Measurements from ENCODE around the gene MAGOH. TPM values are rescaled to one million over a fixed set of nuclear protein-coding genes. Genes with fewer than 3 reads are reported as not detected.

MAGOH gene
- total and polyA plus RNA-seq, 10 of the 15 experiments (the other 5 are each of a cell fraction or from before 2014, with no cell fraction given): 62.6 to 261 (median 89.8) TPM

DNA sequence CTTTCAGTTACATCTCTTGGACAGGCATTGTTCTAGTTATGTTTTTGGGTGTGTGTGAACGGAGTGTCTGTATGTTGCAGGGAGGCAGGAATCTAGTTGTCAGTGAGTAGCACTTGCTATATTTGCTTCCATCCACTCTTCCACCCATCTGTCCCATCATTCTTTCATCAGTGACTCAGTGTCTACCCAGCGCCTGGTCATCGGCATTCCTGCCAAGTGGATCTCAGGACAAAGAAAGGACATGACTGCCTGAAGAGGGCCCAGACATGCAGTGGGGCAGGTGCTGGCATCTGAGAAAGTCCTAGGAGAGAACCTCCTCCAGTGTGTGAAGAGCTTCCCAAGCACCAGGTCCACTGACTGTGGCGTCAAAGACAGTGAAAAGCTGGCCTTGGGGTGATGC is 27.3 kb upstream of the MAGOH start:
- H2AFZ ChIP-seq (ENCODE audit: control insufficient read depth, low read depth, low read length): no peak overlapping the region
- peaks cover 4% of the 10 kb centered on the region for H3K4me1 ChIP-seq (ENCODE audit: control insufficient read depth, insufficient read depth, low read length)
- DNase-seq (ENCODE audit: low read depth, low spot score): no peak
- no peak for TF ChIP-seq ZNF207 (IDR thresholded peaks at IDR 0.05; ENCODE audit: borderline replicate concordance)
- no peak for TF ChIP-seq LARP7 (IDR thresholded peaks at IDR 0.05)
- TF ChIP-seq, protein P1, sequence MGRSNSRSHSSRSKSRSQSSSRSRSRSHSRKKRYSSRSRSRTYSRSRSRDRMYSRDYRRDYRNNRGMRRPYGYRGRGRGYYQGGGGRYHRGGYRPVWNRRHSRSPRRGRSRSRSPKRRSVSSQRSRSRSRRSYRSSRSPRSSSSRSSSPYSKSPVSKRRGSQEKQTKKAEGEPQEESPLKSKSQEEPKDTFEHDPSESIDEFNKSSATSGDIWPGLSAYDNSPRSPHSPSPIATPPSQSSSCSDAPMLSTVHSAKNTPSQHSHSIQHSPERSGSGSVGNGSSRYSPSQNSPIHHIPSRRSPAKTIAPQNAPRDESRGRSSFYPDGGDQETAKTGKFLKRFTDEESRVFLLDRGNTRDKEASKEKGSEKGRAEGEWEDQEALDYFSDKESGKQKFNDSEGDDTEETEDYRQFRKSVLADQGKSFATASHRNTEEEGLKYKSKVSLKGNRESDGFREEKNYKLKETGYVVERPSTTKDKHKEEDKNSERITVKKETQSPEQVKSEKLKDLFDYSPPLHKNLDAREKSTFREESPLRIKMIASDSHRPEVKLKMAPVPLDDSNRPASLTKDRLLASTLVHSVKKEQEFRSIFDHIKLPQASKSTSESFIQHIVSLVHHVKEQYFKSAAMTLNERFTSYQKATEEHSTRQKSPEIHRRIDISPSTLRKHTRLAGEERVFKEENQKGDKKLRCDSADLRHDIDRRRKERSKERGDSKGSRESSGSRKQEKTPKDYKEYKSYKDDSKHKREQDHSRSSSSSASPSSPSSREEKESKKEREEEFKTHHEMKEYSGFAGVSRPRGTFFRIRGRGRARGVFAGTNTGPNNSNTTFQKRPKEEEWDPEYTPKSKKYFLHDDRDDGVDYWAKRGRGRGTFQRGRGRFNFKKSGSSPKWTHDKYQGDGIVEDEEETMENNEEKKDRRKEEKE (IDR thresholded peaks at IDR 0.05): no peak
- no peak for TF ChIP-seq ASH2L (IDR thresholded peaks at IDR 0.05; ENCODE audit: borderline replicate concordance, low read depth)
- TF ChIP-seq HCFC1 (IDR thresholded peaks at IDR 0.05; ENCODE audit: low read length): no peak
- H3K79me2 ChIP-seq (ENCODE audit: control insufficient read depth, insufficient read depth, low read length): no peaks in the 10 kb centered on the region
- H3K27ac ChIP-seq (ENCODE audit: control insufficient read depth, insufficient read depth): no peak overlapping the region
- WGBS (ENCODE audit: insufficient coverage, insufficient replicate concordance, low lambda C conversion rate, missing lambda C conversion rate): 95% methylated on average over 4 of the region's 4 CpGs
- BruUV-seq (replicated peaks): no TSS peak
- ChIA-PET SMC1A (ENCODE audit: uncharacterized antibody, unreplicated experiment) (interaction anchor here (1.0 to 1.1 kb wide), 2 partner anchors 128 to 131 kb away, joined by 3 read pairs; no protein-coding TSS in a partner anchor), CTCF (interaction anchor here (1.7 to 4.7 kb wide), 2 partner anchors 13 to 128 kb away, joined by 9 to 16 read pairs; no protein-coding TSS in a partner anchor), POLR2A (no interaction called here), RAD21 (ENCODE audit: unreplicated experiment) (no interaction called here)
- H3K4me3 ChIP-seq: no peak overlapping the region
- intact Hi-C loops (cut with micrococcal nuclease; ENCODE audit: unreplicated experiment) (no loop called here), in situ Hi-C loops (cut with MboI) (no loop called here)
- no peak overlapping the region for H3K4me2 ChIP-seq (ENCODE audit: control insufficient read depth, insufficient read depth)
- no peak for FAIRE-seq
- H3K36me3 ChIP-seq (ENCODE audit: control insufficient read depth in 2 of 2, insufficient read depth in 2 of 2, low read length in 1 of 2): peaks cover 24 to 30% of the 10 kb centered on the region in 2 experiments; a peak in 3 of 4 replicates
- no peak overlapping the region for H3K9ac ChIP-seq (ENCODE audit: control insufficient read depth, insufficient read depth, low read length)
- ATAC-seq: no peak
- no peaks in the 10 kb centered on the region for H3K9me3 ChIP-seq (replicated peaks; ENCODE audit: control insufficient read depth, insufficient read depth, low read length)
- H4K20me1 ChIP-seq (ENCODE audit: control insufficient read depth, insufficient read depth): no peaks in the 10 kb centered on the region
- H3K27me3 ChIP-seq (replicated peaks in 1 of 2; ENCODE audit: control insufficient read depth in 2 of 2, insufficient read depth in 2 of 2, low read length in 1 of 2): no peaks in the 10 kb centered on the region

DNA sequence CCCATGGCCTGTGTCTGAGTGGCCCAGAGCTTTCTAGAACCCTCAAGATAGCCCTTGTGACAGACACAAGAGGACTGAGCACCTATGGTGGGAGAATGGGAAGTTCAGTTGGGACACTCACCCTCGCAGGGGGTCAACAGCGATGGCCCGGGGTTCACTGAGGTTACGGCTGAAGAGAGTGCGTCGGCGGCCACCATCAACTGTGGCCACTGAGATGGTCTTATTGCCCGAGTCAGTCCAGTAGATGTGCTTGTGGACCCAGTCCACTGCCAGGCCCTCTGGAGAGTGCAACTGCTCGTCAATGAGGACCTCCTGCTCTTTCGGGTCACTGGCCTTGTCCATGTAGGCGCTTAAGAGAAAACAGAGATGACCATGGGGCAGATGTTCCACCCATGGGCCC is 25.7 kb upstream of the MAGOH start:
- in situ Hi-C loops (cut with MboI): no loop called here
- BruUV-seq (replicated peaks): no TSS peak
- Histone ChIP-seq H3K27me3 (replicated peaks in 1 of 2; ENCODE audit: control insufficient read depth in 2 of 2, insufficient read depth in 2 of 2, low read length in 1 of 2) (no peaks in the 10 kb centered on the region), H3K36me3 (ENCODE audit: control insufficient read depth in 2 of 2, insufficient read depth in 2 of 2, low read length in 1 of 2) (peaks cover 28 to 35% of the 10 kb centered on the region in 2 experiments), H3K27ac (ENCODE audit: control insufficient read depth, insufficient read depth) (no peak overlapping the region), H2AFZ (ENCODE audit: control insufficient read depth, low read depth, low read length) (no peak overlapping the region), H3K9me3 (replicated peaks; ENCODE audit: control insufficient read depth, insufficient read depth, low read length) (no peaks in the 10 kb centered on the region), H3K4me2 (ENCODE audit: control insufficient read depth, insufficient read depth) (no peak overlapping the region), H3K4me1 (ENCODE audit: control insufficient read depth, insufficient read depth, low read length) (peaks cover 10% of the 10 kb centered on the region), H3K9ac (ENCODE audit: control insufficient read depth, insufficient read depth, low read length) (no peak overlapping the region), H3K79me2 (ENCODE audit: control insufficient read depth, insufficient read depth, low read length) (no peaks in the 10 kb centered on the region), H4K20me1 (ENCODE audit: control insufficient read depth, insufficient read depth) (no peaks in the 10 kb centered on the region), H3K4me3 (no peak overlapping the region)
- intact Hi-C loops (cut with micrococcal nuclease; ENCODE audit: unreplicated experiment): no loop called here
- CTCF ChIA-PET: no interaction called here
- SMC1A ChIA-PET (ENCODE audit: uncharacterized antibody, unreplicated experiment): no interaction called here
- POLR2A ChIA-PET: no interaction called here
- DNase-seq (ENCODE audit: low read depth, low spot score): no peak
- no peak for FAIRE-seq
- RAD21 ChIA-PET (ENCODE audit: unreplicated experiment): no interaction called here
- 98% methylated on average over 10 of the region's 11 CpGs for WGBS (ENCODE audit: insufficient coverage, insufficient replicate concordance, low lambda C conversion rate, missing lambda C conversion rate)
- TF ChIP-seq TAF1 (IDR thresholded peaks at IDR 0.05; ENCODE audit: borderline replicate concordance, low read depth, low read length) (no peak), RCOR1 (conservative IDR thresholded peaks at IDR 0.05; ENCODE audit: low read depth, low read length) (no peak), NRF1 (conservative IDR thresholded peaks at IDR 0.05; ENCODE audit: low read depth, low read length) (no peak), MYB (IDR thresholded peaks at IDR 0.05; ENCODE audit: borderline replicate concordance, low read depth, low read length) (no peak), SP1 (IDR thresholded peaks at IDR 0.05; ENCODE audit: low read depth, low read length) (no peak), BMI1 (IDR thresholded peaks at IDR 0.05; ENCODE audit: borderline replicate concordance) (no peak)
- TF ChIP-seq, protein P2, sequence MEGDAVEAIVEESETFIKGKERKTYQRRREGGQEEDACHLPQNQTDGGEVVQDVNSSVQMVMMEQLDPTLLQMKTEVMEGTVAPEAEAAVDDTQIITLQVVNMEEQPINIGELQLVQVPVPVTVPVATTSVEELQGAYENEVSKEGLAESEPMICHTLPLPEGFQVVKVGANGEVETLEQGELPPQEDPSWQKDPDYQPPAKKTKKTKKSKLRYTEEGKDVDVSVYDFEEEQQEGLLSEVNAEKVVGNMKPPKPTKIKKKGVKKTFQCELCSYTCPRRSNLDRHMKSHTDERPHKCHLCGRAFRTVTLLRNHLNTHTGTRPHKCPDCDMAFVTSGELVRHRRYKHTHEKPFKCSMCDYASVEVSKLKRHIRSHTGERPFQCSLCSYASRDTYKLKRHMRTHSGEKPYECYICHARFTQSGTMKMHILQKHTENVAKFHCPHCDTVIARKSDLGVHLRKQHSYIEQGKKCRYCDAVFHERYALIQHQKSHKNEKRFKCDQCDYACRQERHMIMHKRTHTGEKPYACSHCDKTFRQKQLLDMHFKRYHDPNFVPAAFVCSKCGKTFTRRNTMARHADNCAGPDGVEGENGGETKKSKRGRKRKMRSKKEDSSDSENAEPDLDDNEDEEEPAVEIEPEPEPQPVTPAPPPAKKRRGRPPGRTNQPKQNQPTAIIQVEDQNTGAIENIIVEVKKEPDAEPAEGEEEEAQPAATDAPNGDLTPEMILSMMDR (IDR thresholded peaks at IDR 0.05 in 2 of 3, conservative IDR thresholded peaks at IDR 0.05 in 1 of 3; ENCODE audit: control insufficient read depth in 2 of 3, extremely low read depth in 1 of 3, insufficient read depth in 1 of 3, low read depth in 3 of 3, low read length in 3 of 3): no peak
- ATAC-seq: no peak

All from GM12878 (cell line).